Ishikawa (cell line): ENCODE results near the gene ADCY7.

Experiments used
- CEBPB ChIP-seq: IDR thresholded peaks from 2 replicates; pipeline ENCODE4 v1.6.1; 2012
- CREB1 ChIP-seq: IDR thresholded peaks from 2 replicates; pipeline ENCODE4 v1.6.1; 2012; ENCODE audit warnings: low read depth
- EGR1 ChIP-seq: IDR thresholded peaks from 2 replicates; pipeline ENCODE4 v1.6.1; 2012
- EP300 ChIP-seq: IDR thresholded peaks from 2 replicates; pipeline ENCODE4 v1.6.1; 2012; ENCODE audit warnings: borderline replicate concordance
- FOXM1 ChIP-seq: IDR thresholded peaks from 2 replicates; pipeline ENCODE4 v1.6.1; 2012; ENCODE audit warnings: low read depth, borderline replicate concordance
- NFIC ChIP-seq: IDR thresholded peaks from 2 replicates; pipeline ENCODE4 v1.6.1; 2012
- TAF1 ChIP-seq: IDR thresholded peaks from 2 replicates; pipeline ENCODE4 v1.6.1; 2012; ENCODE audit warnings: low read depth, mild to moderate bottlenecking
- TCF12 ChIP-seq: IDR thresholded peaks from 2 replicates; pipeline ENCODE4 v1.6.1; 2012; ENCODE audit warnings: low read depth
- TEAD4 ChIP-seq: IDR thresholded peaks from 2 replicates; pipeline ENCODE4 v1.6.1; 2012
- YY1 ChIP-seq: IDR thresholded peaks from 2 replicates; pipeline ENCODE4 v1.6.1; 2012; ENCODE audit warnings: low read depth
- ZBTB7A ChIP-seq: IDR thresholded peaks from 2 replicates; pipeline ENCODE4 v1.6.1; 2012; ENCODE audit warnings: low read depth
- TF ChIP-seq, protein P1 (sequence below): IDR thresholded peaks from 2 replicates; pipeline ENCODE4 v1.6.1; 2012
- TF ChIP-seq, protein P2 (sequence below): IDR thresholded peaks from 2 replicates; pipeline ENCODE4 v1.6.1; 2012
- TF ChIP-seq, protein P3 (sequence below): IDR thresholded peaks from 2 replicates; pipeline ENCODE4 v1.6.1; 2012; ENCODE audit warnings: low read depth, mild to moderate bottlenecking

DNA sequence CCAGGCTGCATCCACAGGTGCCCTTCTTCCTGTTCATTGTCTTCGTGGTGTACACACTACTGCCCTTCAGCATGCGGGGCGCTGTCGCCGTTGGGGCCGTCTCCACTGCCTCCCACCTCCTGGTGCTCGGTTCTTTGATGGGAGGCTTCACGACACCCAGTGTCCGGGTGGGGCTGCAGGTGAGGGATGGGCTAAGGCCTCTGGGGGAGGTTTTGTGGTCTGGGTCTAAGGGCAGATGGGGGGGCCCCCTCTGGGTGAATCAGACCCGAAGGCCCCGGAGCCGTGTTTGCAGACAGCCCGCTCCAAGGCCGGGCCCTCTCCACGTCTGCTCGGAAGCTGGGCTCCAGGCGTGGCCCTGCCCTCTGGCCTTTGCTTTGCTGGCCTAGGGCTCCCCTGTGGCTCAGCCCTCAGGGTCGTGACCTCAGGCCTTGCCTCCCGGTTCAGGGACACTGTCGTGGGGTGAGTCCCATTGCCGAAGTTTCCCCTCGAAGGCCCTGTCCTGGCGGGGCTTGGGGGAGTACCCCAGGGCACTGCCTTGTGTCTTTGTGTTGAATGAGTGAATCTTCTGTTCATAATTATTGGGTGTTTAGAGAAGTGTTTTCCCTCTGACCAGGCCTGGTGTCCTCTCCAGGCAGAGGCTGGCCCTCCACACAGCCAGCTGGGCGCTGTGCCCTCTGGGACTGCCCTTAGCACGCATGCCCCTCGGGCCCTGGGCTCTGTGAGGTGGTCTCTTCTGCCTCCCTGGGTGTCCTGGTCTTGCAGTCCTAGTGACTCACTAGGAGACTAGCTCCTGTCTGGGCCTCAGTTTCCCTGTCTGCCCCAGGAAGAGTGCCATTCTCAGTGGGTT, 25.6 kb downstream of the ADCY7 start:
- no peak for TF ChIP-seq FOXM1
- TF ChIP-seq, protein P1, sequence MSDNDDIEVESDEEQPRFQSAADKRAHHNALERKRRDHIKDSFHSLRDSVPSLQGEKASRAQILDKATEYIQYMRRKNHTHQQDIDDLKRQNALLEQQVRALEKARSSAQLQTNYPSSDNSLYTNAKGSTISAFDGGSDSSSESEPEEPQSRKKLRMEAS = no peak
- TF ChIP-seq, protein P2, sequence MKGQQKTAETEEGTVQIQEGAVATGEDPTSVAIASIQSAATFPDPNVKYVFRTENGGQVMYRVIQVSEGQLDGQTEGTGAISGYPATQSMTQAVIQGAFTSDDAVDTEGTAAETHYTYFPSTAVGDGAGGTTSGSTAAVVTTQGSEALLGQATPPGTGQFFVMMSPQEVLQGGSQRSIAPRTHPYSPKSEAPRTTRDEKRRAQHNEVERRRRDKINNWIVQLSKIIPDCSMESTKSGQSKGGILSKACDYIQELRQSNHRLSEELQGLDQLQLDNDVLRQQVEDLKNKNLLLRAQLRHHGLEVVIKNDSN = no peak
- TF ChIP-seq EP300 = no peak
- no peak for TF ChIP-seq ZBTB7A
- no peak for TF ChIP-seq YY1
- TF ChIP-seq, protein P3, sequence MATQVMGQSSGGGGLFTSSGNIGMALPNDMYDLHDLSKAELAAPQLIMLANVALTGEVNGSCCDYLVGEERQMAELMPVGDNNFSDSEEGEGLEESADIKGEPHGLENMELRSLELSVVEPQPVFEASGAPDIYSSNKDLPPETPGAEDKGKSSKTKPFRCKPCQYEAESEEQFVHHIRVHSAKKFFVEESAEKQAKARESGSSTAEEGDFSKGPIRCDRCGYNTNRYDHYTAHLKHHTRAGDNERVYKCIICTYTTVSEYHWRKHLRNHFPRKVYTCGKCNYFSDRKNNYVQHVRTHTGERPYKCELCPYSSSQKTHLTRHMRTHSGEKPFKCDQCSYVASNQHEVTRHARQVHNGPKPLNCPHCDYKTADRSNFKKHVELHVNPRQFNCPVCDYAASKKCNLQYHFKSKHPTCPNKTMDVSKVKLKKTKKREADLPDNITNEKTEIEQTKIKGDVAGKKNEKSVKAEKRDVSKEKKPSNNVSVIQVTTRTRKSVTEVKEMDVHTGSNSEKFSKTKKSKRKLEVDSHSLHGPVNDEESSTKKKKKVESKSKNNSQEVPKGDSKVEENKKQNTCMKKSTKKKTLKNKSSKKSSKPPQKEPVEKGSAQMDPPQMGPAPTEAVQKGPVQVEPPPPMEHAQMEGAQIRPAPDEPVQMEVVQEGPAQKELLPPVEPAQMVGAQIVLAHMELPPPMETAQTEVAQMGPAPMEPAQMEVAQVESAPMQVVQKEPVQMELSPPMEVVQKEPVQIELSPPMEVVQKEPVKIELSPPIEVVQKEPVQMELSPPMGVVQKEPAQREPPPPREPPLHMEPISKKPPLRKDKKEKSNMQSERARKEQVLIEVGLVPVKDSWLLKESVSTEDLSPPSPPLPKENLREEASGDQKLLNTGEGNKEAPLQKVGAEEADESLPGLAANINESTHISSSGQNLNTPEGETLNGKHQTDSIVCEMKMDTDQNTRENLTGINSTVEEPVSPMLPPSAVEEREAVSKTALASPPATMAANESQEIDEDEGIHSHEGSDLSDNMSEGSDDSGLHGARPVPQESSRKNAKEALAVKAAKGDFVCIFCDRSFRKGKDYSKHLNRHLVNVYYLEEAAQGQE = no peak
- no peak for TF ChIP-seq TAF1
- TF ChIP-seq CEBPB = no peak
- no peak for TF ChIP-seq TEAD4
- no peak for TF ChIP-seq EGR1
- no peak for TF ChIP-seq TCF12
- no peak for TF ChIP-seq CREB1
- TF ChIP-seq NFIC = no peak
